Superior temporal gyrus (tissue), 1 donor: ENCODE results near the gene GNB4.
A peak's percentile ranks its signal among the peaks of the same experiment; 100 is the strongest.

Source experiments
- DNase-seq: peaks from one replicate; pipeline ENCODE4 v3.0.0-alpha.2; 2016; ENCODE audit errors: extremely low spot score

The GNB4 gene

DNA sequence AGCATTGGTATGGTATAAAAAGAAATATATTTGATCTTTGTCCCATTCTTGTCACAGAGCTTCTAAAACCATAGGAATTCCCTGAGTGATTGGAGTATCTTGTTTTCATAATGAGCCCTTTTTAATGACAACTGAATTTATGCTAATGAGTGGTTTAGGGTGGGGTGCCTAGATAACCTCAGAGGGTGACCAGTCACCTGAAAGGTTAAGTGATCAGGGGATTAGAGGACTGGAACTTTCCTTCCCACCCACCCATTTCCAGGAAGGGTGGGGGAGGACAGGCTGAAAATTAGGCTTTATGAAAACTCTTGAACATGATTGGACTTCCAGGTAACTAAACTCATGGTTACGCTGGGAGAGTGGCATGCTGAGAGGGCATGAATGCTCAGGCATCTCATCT lies 95.3 kb downstream of the GNB4 start:
- no peak for DNase-seq

DNA sequence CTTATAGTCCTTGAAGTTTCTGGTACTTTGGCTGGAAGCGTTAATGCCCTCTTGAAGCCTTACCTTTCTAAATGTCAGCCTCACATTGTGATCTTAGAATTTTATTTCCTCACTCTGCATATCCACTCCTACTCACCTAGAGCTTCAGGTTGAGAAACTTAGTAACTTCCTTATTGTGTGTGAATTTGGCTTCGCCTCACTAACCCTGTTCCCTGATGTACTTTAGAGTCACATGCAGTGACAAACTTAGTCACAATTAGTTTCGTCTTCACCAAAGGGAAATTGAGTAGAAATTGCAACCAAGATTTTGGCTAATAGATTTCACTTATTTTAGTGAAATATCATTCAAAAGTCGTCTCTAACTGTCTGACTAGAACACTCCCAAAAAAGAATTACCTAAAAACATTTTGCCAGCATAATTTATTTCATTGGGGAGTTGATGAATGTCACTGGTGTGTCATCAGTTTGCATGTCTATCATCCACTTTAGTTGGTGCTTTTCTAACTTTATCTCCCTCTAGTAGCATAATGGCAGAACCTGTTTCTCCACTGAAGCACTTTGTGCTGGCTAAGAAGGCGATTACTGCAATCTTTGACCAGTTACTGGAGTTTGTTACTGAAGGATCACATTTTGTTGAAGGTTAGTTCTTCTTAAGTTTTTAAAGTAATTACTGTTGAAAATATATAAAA lies 102.8 kb downstream of the GNB4 start:
- no peak for DNase-seq

DNA sequence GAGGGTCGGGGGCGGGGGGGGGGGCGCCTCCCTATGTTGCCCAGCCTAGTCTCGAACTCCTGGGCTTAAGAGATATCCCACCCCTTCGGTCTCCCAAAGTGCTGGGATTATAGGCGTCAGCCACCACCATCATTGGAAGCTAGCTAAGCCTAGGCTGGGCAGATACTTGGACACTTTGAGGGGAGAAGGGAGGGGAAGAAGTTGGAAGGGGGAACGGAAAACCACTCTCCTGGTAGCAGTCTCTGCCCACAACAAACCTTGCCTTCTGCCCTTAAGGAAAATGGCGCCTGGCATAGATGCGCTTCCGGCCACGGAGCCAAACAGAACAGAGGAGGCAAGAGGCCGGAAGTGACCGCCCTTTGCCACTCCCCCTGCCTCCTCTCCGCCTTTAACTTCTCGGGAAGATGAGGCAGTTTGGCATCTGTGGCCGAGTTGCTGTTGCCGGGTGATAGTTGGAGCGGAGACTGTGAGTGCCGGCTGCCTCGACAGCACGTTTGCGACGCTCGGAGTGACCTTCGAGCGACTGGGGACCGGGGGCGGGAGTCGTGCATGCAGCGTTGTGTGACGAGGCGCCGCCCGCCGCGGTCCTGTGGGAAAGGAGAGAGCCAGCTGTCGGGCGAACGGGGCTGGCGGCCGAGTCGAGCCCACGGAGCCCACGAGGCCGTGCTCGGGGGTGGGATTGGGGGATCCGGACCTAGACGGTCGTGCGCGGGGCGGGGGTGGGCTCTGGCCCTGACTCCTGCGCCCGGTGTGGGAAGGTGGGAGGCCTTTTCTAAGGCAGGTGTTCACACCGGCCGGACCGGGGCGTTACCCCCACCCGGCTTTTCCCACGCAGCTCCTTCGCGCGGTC lies 103.7 kb downstream of the GNB4 start, which contains the start of gene MFN1:
Gene MFN1, plus strand, starts transcription at position 365 of the 850 bp plus-strand sequence. CDS start 1,143 bp downstream, outside the sequence.
- peak; percentile 98 for DNase-seq
